GM11168 (cell line): Measurements from ENCODE around the gene NID2.

Experiments used
- in situ Hi-C: fragments of 300-500 bp; cut with MboI; formaldehyde crosslinking; loops from one replicate; pipeline ENCODE4 v1.12.0; 2022; ENCODE audit warnings: low sequenced_read_pairs; ENCODE audit not compliant: unreplicated experiment

Gene NID2

DNA sequence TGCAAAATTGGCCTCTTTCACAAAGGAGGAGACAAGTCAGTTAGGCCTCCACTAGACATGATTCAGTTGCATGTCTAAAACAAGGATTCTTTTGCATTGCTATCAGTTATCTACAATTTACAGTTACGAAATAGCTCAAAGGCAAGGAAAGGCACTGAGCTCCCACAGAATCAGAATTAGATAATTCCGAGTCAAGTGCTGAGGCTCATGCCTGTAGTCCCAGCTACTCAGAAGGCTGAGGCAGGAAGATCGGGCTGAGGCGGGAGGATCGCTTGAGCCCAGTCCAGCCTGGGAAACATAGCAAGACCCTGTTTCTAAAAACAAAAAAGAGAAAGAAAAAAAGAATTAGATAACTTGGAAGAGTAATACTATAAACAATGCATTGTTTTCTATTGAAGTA lies 91.8 kb downstream of the NID2 start:
- in situ Hi-C loops = loop anchor here (5.0 to 25.0 kb wide), 4 partner anchors 95 to 590 kb away; partner anchors contain the start of gene GNG2

GRCh38 chr14:51972566-51972965 lies 96.3 kb downstream of the NID2 start:
- in situ Hi-C loops = loop anchor here (10.0 kb wide), 2 partner anchors 108 to 138 kb away; partner anchors contain the start of gene GNG2

DNA sequence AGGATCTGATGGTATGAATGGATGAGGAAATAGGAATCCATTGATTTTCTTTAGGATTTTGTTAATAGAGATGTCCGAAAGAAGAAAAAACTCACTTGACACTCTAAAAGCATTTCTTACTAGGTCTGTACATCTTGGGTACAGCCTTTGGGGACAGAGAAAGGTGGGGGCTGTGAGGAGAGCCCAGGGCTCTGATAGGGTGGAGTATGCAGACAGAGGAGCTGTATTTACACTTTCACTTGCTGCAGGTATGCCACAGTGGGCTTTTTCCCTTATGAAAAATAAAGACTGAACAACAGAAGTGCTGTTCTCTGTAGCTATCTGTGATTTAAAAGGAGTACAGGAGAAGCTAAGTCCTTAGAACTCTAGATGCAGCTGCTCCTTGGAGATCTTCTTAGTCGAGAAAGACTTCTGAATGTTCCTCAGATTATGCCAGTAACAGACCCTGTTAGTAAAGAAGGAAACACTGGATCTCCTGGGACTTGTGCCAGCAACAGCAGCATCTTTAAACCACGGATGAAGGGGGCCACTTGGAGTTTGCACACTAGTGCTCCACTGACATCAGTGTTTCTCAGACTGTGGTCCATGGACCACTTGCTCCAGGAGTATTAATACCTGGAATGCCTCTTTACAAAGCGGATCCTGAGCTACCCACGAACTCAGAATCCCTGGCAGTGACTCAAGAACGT lies 98.9 kb downstream of the NID2 start:
- in situ Hi-C loops = loop anchor here (10.0 kb wide), 2 partner anchors 105 to 135 kb away; partner anchors contain the start of gene GNG2

GRCh38 chr14:51967521-51967920 lies 101.3 kb downstream of the NID2 start:
- in situ Hi-C loops = no loop called here

GRCh38 chr14:51963286-51963685 lies 105.6 kb downstream of the NID2 start:
- in situ Hi-C loops = no loop called here

DNA sequence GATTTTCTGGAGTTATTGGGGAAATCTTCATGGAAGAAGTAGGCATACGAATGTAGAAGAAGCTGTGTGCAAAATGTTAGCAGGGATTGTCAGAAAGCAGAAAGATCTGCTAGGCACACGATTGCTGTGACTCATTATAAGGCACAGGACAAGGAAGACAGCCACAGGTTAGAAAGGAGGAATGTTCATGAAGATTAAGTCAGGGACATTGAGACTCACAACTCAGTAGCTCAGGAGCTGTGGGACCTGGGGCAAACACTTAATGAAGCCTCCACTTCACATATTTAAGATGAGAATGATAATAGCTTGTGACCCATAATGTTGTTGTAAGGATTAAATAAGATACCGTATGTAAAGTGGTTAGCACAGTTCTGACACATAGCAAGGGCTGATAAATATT lies 106.1 kb downstream of the NID2 start:
- in situ Hi-C loops = no loop called here

DNA sequence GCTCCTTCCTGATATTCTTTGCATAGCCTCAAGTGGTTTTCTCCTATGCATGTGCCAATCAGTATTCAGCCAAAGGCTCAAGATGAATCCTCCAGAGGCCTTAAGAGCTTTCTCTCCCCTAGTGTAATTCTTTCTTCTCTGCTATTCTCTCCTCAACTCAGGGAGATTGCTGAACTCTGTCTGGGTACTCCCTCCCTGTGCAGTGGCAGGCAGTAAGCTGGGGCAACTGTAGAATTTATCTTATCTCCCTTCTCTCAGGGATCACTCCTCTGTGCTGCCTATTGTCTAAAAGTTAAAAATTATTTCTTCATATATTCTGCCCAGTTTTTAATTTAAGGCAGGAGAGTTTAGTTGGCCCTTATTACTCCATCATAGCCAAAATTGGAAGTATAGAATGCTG lies 108.0 kb downstream of the NID2 start:
- in situ Hi-C loops = no loop called here

DNA sequence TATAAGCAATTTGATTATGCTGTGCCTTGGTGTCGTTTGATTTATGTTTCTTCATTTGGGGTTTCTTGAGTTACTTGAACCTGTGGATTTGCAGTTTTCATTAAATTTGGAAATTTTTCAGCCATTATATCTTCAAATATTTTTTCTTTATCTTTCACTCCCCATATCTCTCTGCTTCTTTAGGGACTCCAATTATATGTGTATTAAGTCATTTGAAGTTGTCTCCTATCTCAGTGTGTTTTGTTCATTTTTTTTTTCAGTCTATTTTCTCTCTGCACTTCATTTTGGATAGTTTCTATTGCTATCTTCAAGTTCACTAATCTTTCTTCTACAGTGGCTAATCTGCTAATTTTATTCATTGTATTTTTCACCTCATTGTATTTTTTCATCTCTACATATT lies 108.9 kb downstream of the NID2 start:
- in situ Hi-C loops = no loop called here

- in situ Hi-C loops = no loop called here
These were observed 110.9 kb downstream of the NID2 start for GRCh38 chr14:51957950-51958349.
